ENCODE results near the gene RYR2. TPM values are rescaled to one million over a fixed set of nuclear protein-coding genes. Genes with fewer than 3 reads are reported as not detected.
"Not testable (repeated sequence)": the region's sequence is repeated elsewhere in the genome, so short reads cannot be mapped to it uniquely, and the experiment has no call there.

The RYR2 gene
- total RNA-seq, 4 donors from 2014 or later: 0.20 to 0.60 (median 0.32) TPM

DNA sequence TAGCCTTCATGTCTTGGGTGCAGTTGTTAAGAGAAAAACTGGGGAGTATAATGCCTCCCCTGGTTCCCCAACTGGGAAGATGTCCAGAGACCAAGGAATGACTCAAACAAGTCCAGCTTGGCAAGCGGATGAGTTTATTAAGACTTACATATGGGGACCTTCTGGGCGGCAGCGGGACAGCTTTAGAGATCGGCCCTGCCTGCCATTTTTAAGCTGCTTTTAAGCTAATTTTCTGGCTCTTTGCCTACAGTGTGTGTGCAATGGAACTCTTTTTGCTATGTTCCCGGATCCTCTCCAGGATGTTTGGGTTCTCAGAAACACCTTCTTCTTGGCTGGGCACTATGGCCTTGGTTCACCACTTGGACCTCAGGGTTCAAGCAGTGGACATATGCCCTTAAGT lies 99.5 kb downstream of the RYR2 start:
- 76 to 83% methylated on average over 5 of the region's 5 CpGs for WGBS, 2 donors
- H3K4me3 ChIP-seq: no peak overlapping the region
- no peaks in the 10 kb centered on the region for H3K27me3 ChIP-seq
- H3K36me3 ChIP-seq: no peaks in the 10 kb centered on the region
- H3K4me1 ChIP-seq: peaks cover 0 to 4% (median 0%) of the 10 kb centered on the region in 4 donors
- no peak overlapping the region for H3K27ac ChIP-seq
- no peaks in the 10 kb centered on the region for H3K9me3 ChIP-seq
- no peak for DNase-seq (ENCODE audit: low spot score in 2 of 2)
- TF ChIP-seq EP300 (IDR thresholded peaks at IDR 0.05): no peak
- no peak for TF ChIP-seq POLR2A (IDR thresholded peaks at IDR 0.05)
- TF ChIP-seq, protein P1, sequence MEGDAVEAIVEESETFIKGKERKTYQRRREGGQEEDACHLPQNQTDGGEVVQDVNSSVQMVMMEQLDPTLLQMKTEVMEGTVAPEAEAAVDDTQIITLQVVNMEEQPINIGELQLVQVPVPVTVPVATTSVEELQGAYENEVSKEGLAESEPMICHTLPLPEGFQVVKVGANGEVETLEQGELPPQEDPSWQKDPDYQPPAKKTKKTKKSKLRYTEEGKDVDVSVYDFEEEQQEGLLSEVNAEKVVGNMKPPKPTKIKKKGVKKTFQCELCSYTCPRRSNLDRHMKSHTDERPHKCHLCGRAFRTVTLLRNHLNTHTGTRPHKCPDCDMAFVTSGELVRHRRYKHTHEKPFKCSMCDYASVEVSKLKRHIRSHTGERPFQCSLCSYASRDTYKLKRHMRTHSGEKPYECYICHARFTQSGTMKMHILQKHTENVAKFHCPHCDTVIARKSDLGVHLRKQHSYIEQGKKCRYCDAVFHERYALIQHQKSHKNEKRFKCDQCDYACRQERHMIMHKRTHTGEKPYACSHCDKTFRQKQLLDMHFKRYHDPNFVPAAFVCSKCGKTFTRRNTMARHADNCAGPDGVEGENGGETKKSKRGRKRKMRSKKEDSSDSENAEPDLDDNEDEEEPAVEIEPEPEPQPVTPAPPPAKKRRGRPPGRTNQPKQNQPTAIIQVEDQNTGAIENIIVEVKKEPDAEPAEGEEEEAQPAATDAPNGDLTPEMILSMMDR (IDR thresholded peaks at IDR 0.05): no peak

DNA sequence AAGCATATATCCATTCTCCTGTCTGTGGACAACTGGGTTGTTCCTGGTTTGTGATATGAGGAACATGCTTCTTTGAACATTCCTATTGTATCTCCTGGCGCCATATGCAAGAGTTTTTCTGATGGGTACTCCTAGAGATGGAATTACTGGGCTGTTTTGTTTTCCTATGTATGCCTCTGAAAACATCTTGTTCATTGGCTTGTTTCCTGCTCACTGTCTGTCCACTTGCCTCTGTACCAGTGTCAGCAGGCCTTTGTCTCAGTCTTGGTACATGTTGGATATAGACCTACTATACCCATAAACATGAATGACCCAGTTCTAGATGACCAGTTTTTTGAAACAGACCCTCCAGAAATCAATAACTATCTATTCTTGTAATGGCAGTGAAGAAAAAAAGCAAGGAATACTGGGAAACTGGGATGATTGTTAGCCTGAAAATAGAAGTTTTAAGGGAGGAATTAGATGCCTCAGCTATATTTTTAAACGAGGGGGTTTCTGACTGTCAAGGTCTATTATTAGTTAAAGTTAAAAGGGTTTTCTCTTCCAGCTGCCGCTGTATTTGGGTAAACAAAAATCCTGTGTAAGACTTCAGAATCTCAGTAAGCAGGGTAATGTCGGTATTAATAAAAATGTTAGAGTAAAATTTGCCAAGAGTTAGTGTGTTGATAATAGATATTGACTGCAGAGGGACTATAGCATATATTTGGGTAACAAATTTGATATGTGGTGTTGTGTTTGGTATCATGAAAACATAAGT lies 103.6 kb downstream of the RYR2 start:
- Histone ChIP-seq H3K27ac (no peak overlapping the region), H3K4me3 (no peak overlapping the region)
- WGBS, 2 donors: 57 to 62% methylated on average over 4 of the region's 4 CpGs

DNA sequence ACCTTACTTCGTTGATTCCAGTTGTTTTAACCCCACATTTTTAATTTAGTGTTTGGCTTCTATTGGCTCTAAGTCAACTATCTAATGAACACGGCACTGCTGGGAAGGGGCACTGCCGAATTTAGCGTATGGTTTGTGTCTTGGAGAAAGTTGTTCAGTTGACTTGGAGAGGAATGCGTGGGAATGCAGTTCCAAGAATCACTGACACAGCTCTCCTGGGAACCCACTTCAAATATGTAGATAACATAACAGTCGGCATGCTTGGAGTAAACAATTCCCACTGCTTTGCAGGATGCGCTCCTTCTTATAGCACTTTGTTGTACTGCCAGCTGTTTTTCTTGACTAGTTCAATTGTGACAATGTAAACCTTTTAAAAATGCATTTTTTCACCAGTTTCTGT lies 104.3 kb downstream of the RYR2 start:
- Histone ChIP-seq H3K27me3 (no peaks in the 10 kb centered on the region), H3K9me3 (no peaks in the 10 kb centered on the region), H3K4me3 (no peak overlapping the region), H3K4me1 (peaks cover 0 to 4% (median 0%) of the 10 kb centered on the region in 4 donors), H3K36me3 (no peaks in the 10 kb centered on the region), H3K27ac (no peak overlapping the region)
- WGBS, 2 donors: 29 to 36% methylated on average over 7 of the region's 7 CpGs
- TF ChIP-seq EP300 (IDR thresholded peaks at IDR 0.05): no peak
- TF ChIP-seq, protein P1 (IDR thresholded peaks at IDR 0.05): no peak
- no peak for DNase-seq (ENCODE audit: low spot score in 2 of 2)

More for the DNA sequence above, 103.6 kb downstream of the RYR2 start:
- Histone ChIP-seq H3K9me3 (no peaks in the 10 kb centered on the region), H3K27me3 (no peaks in the 10 kb centered on the region), H3K4me1 (peaks cover 0 to 4% (median 0%) of the 10 kb centered on the region in 4 donors), H3K36me3 (no peaks in the 10 kb centered on the region)
- TF ChIP-seq, protein P1 (IDR thresholded peaks at IDR 0.05): no peak
- no peak for TF ChIP-seq EP300 (IDR thresholded peaks at IDR 0.05)
- DNase-seq (ENCODE audit: low spot score in 2 of 2): no peak

DNA sequence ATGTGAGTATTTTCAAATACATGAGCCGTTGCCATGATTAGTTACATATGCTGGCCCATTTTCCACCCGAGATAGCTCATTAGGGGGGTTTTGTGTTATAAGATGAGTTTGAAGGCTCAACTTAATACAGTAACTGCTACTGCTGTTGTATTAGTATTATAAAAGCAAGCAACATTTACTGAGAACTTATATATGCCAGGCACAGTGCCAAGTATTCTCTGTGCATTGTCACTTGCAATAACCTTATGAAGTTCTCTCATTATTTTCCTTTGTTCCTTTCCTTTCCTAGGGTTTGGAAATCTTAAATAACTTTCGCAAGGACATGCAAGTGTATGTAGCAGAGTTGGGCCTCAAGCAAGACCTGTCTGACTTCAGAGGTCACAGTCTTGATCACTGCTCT lies 107.9 kb downstream of the RYR2 start:
- H3K9me3 ChIP-seq: no peaks in the 10 kb centered on the region
- no peak for TF ChIP-seq EP300 (IDR thresholded peaks at IDR 0.05)
- TF ChIP-seq, protein P1 (IDR thresholded peaks at IDR 0.05): no peak
- no peak for TF ChIP-seq POLR2A (IDR thresholded peaks at IDR 0.05)
- no peak for DNase-seq (ENCODE audit: low spot score in 2 of 2)
- H3K27ac ChIP-seq: no peak overlapping the region
- peaks cover 0 to 4% (median 0%) of the 10 kb centered on the region in 4 donors for H3K4me1 ChIP-seq
- no peaks in the 10 kb centered on the region for H3K27me3 ChIP-seq
- no peak overlapping the region for H3K4me3 ChIP-seq
- WGBS, 2 donors: 76 to 86% methylated on average over 3 of the region's 3 CpGs
- no peaks in the 10 kb centered on the region for H3K36me3 ChIP-seq

GRCh38 chr1:237151979-237152378 lies 110.0 kb downstream of the RYR2 start:
- not testable (repeated sequence) for DNase-seq (ENCODE audit: low spot score in 2 of 2); H3K4me1 ChIP-seq; H3K36me3 ChIP-seq; H3K4me3 ChIP-seq; H3K27ac ChIP-seq; H3K27me3 ChIP-seq; H3K9me3 ChIP-seq
- 86% methylated on average over 6 of the region's 6 CpGs for WGBS, 2 donors

Measured in tibial nerve (tissue), 4 donors.